RCC 7860 (cell line): ENCODE measurements around the gene PNLDC1.
"Not testable (repeated sequence)": the region's sequence is repeated elsewhere in the genome, so short reads cannot be mapped to it uniquely, and the experiment has no call there.

Experiments used
- DNase-seq: peaks from one replicate; pipeline ENCODE4 v3.0.0-alpha.2; 2015; ENCODE audit warnings: low spot score
- FAIRE-seq: peaks from 2 replicates; lab custom pipeline; 2012; peaks lifted over from hg19 to GRCh38; lab: Jason Lieb, UNC

PNLDC1 gene

GRCh38 chr6:159842035-159842434, 42.0 kb downstream of the PNLDC1 start:
- DNase-seq (peak; percentile 17), FAIRE-seq (no peak)

GRCh38 chr6:159844737-159845645, 44.9 kb downstream of the PNLDC1 start:
- DNase-seq (no peak), FAIRE-seq (no peak)

- not testable (repeated sequence) for FAIRE-seq, DNase-seq
Measured at GRCh38 chr6:159848552-159848951, 48.5 kb downstream of the PNLDC1 start.

- FAIRE-seq, DNase-seq: not testable (repeated sequence)
Measured at GRCh38 chr6:159849851-159850250, 49.8 kb downstream of the PNLDC1 start.

- DNase-seq (no peak), FAIRE-seq (no peak)
Measured at GRCh38 chr6:159852877-159853276, 52.8 kb downstream of the PNLDC1 start.

- FAIRE-seq (no peak), DNase-seq (no peak)
Measured at GRCh38 chr6:159853754-159854153, 53.7 kb downstream of the PNLDC1 start.

GRCh38 chr6:159854959-159855358, 54.9 kb downstream of the PNLDC1 start:
- no peak for DNase-seq
- no peak for FAIRE-seq

GRCh38 chr6:159858259-159858658, 58.2 kb downstream of the PNLDC1 start:
- DNase-seq (no peak), FAIRE-seq (no peak)

- FAIRE-seq = no peak
- DNase-seq = no peak
Measured at GRCh38 chr6:159860482-159860881, 60.4 kb downstream of the PNLDC1 start.

- no peak for DNase-seq
- FAIRE-seq = no peak
Measured at GRCh38 chr6:159862103-159862502, 62.0 kb downstream of the PNLDC1 start.

GRCh38 chr6:159863341-159863740, 63.3 kb downstream of the PNLDC1 start:
- FAIRE-seq (peak; percentile 70), DNase-seq (peak; percentile 49)

GRCh38 chr6:159865226-159865920, 65.3 kb downstream of the PNLDC1 start:
- FAIRE-seq (no peak), DNase-seq (no peak)

GRCh38 chr6:159866286-159867247, 66.5 kb downstream of the PNLDC1 start:
- DNase-seq = no peak
- no peak for FAIRE-seq
